Neural progenitor cell (in vitro differentiated cells): ENCODE results near the gene KCNQ1. TPM values are rescaled to one million over a fixed set of nuclear protein-coding genes. Genes with fewer than 3 reads are reported as not detected.
A peak's percentile ranks its signal among the peaks of the same experiment; 100 is the strongest.

Experiments
- DNase-seq: peaks from one replicate; pipeline ENCODE4 v3.0.0-alpha.2; 2016; ENCODE audit warnings: low spot score
- H2AFZ ChIP-seq: fragments of 200-600 bp; sonication (generic); replicated peaks from 2 replicates; pipeline ENCODE4 v1.6.1; 2016; ENCODE audit warnings: antibody characterized with exemption
- H3F3A ChIP-seq: fragments of 200-600 bp; sonication (generic); 2 replicates; pipeline ENCODE4 v1.6.1; 2016; ENCODE audit warnings: antibody characterized with exemption, low read depth
- H3K27ac ChIP-seq: fragments of 200-600 bp; sonication (generic); 2 replicates; pipeline ENCODE4 v1.5.1; 2016; ENCODE audit warnings: mild to moderate bottlenecking
- H3K27me3 ChIP-seq: fragments of 200-600 bp; sonication (generic); 2 replicates; pipeline ENCODE4 v1.6.1; 2016; ENCODE audit warnings: mild to moderate bottlenecking, moderate library complexity
- H3K36me3 ChIP-seq: fragments of 200-600 bp; sonication (generic); 2 replicates; pipeline ENCODE4 v1.5.1; 2016
- H3K4me1 ChIP-seq: fragments of 200-600 bp; sonication (generic); 2 replicates; pipeline ENCODE4 v1.6.1; 2016; ENCODE audit warnings: mixed run types
- H3K4me2 ChIP-seq: fragments of 200-600 bp; sonication (generic); 2 replicates; pipeline ENCODE4 v1.6.1; 2016
- H3K4me3 ChIP-seq: fragments of 200-600 bp; sonication (generic); 2 replicates; pipeline ENCODE4 v1.5.1; 2016
- H3K79me2 ChIP-seq: fragments of 200-600 bp; sonication (generic); 2 replicates; pipeline ENCODE4 v1.6.1; 2016; ENCODE audit warnings: low read depth
- H3K9ac ChIP-seq: fragments of 200-600 bp; sonication (generic); 2 replicates; pipeline ENCODE4 v1.6.1; 2016
- H3K9me3 ChIP-seq: fragments of 200-600 bp; sonication (generic); 2 replicates; pipeline ENCODE4 v1.5.1; 2016; ENCODE audit warnings: low read depth
- H4K20me1 ChIP-seq: fragments of 200-600 bp; sonication (generic); 2 replicates; pipeline ENCODE4 v1.6.1; 2016; ENCODE audit warnings: low read depth
- H3K27ac Mint-ChIP-seq: 3 replicates; pipeline ENCODE4 v1.8.0; 2021; ENCODE audit warnings: mixed read lengths
- H3K27me3 Mint-ChIP-seq: 2 replicates; pipeline ENCODE4 v1.8.0; 2022; ENCODE audit warnings: low read depth, mild to moderate bottlenecking, inconsistent platforms, moderate library complexity, mixed read lengths; ENCODE audit not compliant: insufficient read depth
- H3K36me3 Mint-ChIP-seq: 3 replicates; pipeline ENCODE4 v1.8.0; 2021; ENCODE audit warnings: mixed read lengths
- H3K4me1 Mint-ChIP-seq: 3 replicates; pipeline ENCODE4 v1.8.0; 2021; ENCODE audit warnings: mixed read lengths
- H3K4me3 Mint-ChIP-seq: 3 replicates; pipeline ENCODE4 v1.8.0; 2021; ENCODE audit warnings: mild to moderate bottlenecking, moderate library complexity, mixed read lengths
- H3K9me3 Mint-ChIP-seq: 3 replicates; pipeline ENCODE4 v1.8.0; 2020; ENCODE audit warnings: mixed read lengths
- EZH2 ChIP-seq: fragments of 200-600 bp; sonication (generic); IDR thresholded peaks from 2 replicates; pipeline ENCODE4 v1.6.1; 2017; ENCODE audit warnings: antibody characterized with exemption, mild to moderate bottlenecking, moderate library complexity
- EZH2phosphoT487 ChIP-seq: fragments of 200-600 bp; sonication (generic); IDR thresholded peaks from 2 replicates; pipeline ENCODE4 v1.6.1; 2017; ENCODE audit warnings: antibody characterized with exemption
- total RNA-seq: library from RNA; depleted of rRNA; stranded (reverse); fragments of >200 nt; gene quantifications from 2 replicates; pipeline ENCODE4 v1.2.3, GENCODE V29; 2015; ENCODE audit warnings: low replicate concordance
- TF ChIP-seq, protein P1 (sequence below): fragments of 200-600 bp; sonication (generic); IDR thresholded peaks from 2 replicates; pipeline ENCODE4 v1.5.1; 2017; ENCODE audit warnings: antibody characterized with exemption, mild to moderate bottlenecking

Gene KCNQ1
- total RNA-seq, 1 donor from 2014 or later, result 0.11 TPM

DNA sequence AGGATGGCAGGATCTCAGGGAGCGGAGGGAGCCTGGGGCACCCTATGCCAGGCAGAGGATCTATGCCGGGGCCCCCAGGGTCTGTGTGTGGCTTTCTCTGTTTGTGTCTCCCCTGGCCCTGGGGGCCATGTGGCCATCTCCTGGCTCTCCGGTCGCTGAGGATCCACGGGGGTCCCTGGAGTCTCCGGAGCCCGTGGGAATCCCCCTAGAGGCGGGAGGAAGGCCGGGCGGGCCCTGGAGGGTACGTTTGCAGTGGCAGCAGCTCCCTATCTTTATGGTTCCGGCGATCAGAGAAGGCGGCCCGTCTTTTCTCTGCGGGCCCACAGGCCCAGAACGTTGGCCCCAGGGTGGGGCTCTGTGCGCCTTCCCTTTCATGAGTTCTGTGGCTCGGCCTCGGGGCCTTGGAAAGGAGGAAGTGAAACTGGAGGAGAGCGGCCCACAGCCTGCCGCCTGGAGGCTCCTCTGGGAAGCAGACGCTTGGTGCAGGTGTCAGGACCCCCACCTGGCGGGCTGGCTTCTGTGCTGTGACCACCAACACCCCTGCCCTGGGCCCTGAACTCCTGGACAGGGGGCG is 82.1 kb downstream of the KCNQ1 start:
- H3K9ac ChIP-seq, result no peak overlapping the region
- H4K20me1 ChIP-seq, result no peaks in the 10 kb centered on the region
- no peak overlapping the region for H3K4me2 ChIP-seq
- no peak overlapping the region for H2AFZ ChIP-seq
- no peaks in the 10 kb centered on the region for H3K9me3 ChIP-seq
- H3K4me3 Mint-ChIP-seq, result no peak overlapping the region
- no peaks in the 10 kb centered on the region for H3F3A ChIP-seq
- TF ChIP-seq EZH2phosphoT487, result no peak
- no peak for TF ChIP-seq EZH2
- TF ChIP-seq, protein P1, sequence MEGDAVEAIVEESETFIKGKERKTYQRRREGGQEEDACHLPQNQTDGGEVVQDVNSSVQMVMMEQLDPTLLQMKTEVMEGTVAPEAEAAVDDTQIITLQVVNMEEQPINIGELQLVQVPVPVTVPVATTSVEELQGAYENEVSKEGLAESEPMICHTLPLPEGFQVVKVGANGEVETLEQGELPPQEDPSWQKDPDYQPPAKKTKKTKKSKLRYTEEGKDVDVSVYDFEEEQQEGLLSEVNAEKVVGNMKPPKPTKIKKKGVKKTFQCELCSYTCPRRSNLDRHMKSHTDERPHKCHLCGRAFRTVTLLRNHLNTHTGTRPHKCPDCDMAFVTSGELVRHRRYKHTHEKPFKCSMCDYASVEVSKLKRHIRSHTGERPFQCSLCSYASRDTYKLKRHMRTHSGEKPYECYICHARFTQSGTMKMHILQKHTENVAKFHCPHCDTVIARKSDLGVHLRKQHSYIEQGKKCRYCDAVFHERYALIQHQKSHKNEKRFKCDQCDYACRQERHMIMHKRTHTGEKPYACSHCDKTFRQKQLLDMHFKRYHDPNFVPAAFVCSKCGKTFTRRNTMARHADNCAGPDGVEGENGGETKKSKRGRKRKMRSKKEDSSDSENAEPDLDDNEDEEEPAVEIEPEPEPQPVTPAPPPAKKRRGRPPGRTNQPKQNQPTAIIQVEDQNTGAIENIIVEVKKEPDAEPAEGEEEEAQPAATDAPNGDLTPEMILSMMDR, result peak; percentile 23
- H3K4me1 ChIP-seq, result no peaks in the 10 kb centered on the region
- H3K9me3 Mint-ChIP-seq, result no peaks in the 10 kb centered on the region
- H3K79me2 ChIP-seq, result no peaks in the 10 kb centered on the region
- no peak overlapping the region for H3K4me3 ChIP-seq
- H3K27ac ChIP-seq, result no peak overlapping the region
- peaks cover 10% of the 10 kb centered on the region for H3K27me3 Mint-ChIP-seq
- no peaks in the 10 kb centered on the region for H3K36me3 ChIP-seq
- H3K27me3 ChIP-seq, result peaks cover 59% of the 10 kb centered on the region
- no peak overlapping the region for H3K27ac Mint-ChIP-seq
- no peak for DNase-seq
- H3K36me3 Mint-ChIP-seq, result no peaks in the 10 kb centered on the region
- H3K4me1 Mint-ChIP-seq, result peaks cover 8% of the 10 kb centered on the region

DNA sequence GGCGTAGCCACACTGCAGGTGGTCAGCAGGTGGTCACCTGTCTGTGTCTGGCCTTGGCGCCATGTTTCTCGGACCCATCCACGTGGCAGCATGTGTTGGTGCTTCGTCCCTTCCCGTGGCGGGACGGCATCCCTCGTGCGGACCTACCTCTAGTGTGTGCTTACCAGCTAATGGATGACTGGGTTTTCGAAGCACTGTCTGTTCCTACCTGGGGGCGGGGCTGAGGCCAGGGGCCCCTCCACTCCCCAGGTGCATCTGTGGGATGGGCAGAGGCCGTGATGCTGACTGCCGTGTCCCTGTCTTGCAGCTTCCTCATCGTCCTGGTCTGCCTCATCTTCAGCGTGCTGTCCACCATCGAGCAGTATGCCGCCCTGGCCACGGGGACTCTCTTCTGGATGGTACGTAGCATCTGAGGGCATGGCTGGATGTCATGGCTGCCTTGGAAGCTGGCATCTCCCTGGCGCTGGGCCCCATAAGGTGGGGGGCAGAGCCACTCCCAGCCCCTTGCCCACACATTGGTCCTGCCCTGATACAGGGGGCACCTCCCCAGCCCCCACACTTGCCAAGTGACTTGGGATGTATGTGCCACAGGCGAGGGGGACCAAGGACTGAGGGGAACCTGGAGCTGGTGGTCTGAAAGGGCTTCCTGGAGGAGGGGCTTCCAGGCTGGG is 82.9 kb downstream of the KCNQ1 start:
- no peak overlapping the region for H3K27ac Mint-ChIP-seq
- no peak overlapping the region for H3K4me2 ChIP-seq
- H4K20me1 ChIP-seq, result no peaks in the 10 kb centered on the region
- H3K27ac ChIP-seq, result no peak overlapping the region
- H3K9me3 ChIP-seq, result no peaks in the 10 kb centered on the region
- H3K36me3 ChIP-seq, result no peaks in the 10 kb centered on the region
- H3K36me3 Mint-ChIP-seq, result no peaks in the 10 kb centered on the region
- H3K27me3 ChIP-seq, result peaks cover 62% of the 10 kb centered on the region
- H3K9me3 Mint-ChIP-seq, result no peaks in the 10 kb centered on the region
- no peak for DNase-seq
- H3K9ac ChIP-seq, result no peak overlapping the region
- peaks cover 14% of the 10 kb centered on the region for H3K4me1 Mint-ChIP-seq
- H3K4me3 ChIP-seq, result no peak overlapping the region
- TF ChIP-seq EZH2phosphoT487 (no peak), EZH2 (no peak)
- TF ChIP-seq, protein P1, result no peak
- H3K4me1 ChIP-seq, result no peaks in the 10 kb centered on the region
- H3K27me3 Mint-ChIP-seq, result peaks cover 11% of the 10 kb centered on the region
- H3F3A ChIP-seq, result no peaks in the 10 kb centered on the region
- no peak overlapping the region for H2AFZ ChIP-seq
- no peaks in the 10 kb centered on the region for H3K79me2 ChIP-seq
- H3K4me3 Mint-ChIP-seq, result no peak overlapping the region

DNA sequence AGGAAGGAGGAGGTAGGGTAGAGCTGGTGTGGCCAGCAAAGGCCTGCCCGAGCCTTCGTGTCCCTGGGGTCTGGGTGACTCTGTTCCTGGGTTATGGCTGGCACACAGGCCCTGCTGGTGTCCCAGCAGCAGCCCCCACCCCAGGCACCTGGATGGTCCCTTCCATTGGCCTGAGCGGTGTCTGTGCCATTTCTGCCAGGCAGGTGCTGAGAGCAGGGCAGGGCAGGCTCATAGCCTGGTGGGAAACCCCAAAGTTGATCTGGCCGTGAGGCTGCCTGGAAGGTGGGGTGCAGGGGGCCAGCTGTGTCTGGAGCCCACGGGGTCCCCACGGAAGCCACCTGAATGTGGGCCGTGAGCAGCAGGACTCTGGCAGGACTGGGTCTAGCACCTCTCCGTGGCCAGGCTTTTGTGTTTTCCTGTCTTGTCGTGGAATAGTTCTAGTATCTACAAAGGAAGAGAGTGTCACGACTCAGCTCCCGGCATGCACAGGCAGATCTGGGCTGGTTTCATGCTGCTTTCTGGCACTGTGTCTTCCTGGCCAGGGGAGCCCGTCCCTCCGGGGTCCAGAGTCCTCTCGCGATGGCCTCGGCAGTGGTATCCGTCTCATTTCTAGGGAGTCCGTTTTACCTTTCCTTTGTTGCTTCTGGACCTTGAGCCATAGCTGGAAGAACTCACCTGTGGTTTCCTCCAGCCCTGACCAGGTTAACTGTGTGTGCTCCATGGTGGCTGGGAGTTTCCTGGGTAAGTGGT is 83.7 kb downstream of the KCNQ1 start:
- Histone ChIP-seq H3K9me3 (no peaks in the 10 kb centered on the region), H3K79me2 (no peaks in the 10 kb centered on the region), H3K4me3 (no peak overlapping the region), H3K27ac (no peak overlapping the region), H2AFZ (no peak overlapping the region), H3K4me2 (no peak overlapping the region), H3K9ac (no peak overlapping the region), H3K27me3 (peaks cover 62% of the 10 kb centered on the region), H3F3A (peaks cover 5% of the 10 kb centered on the region), H3K36me3 (no peaks in the 10 kb centered on the region), H3K4me1 (no peaks in the 10 kb centered on the region), H4K20me1 (no peaks in the 10 kb centered on the region)
- no peaks in the 10 kb centered on the region for H3K9me3 Mint-ChIP-seq
- no peak for DNase-seq
- H3K4me1 Mint-ChIP-seq, result peaks cover 21% of the 10 kb centered on the region
- H3K4me3 Mint-ChIP-seq, result no peak overlapping the region
- no peaks in the 10 kb centered on the region for H3K36me3 Mint-ChIP-seq
- TF ChIP-seq, protein P1, result no peak
- TF ChIP-seq EZH2 (no peak), EZH2phosphoT487 (no peak)
- H3K27ac Mint-ChIP-seq, result no peak overlapping the region
- peaks cover 11% of the 10 kb centered on the region for H3K27me3 Mint-ChIP-seq
